GM12878 (cell line): ENCODE measurements around the gene JAKMIP1. TPM values are rescaled to one million over a fixed set of nuclear protein-coding genes. Genes with fewer than 3 reads are reported as not detected.

ENCODE experiments used
- ATAC-seq: fragments of 200-7000 bp; cut with Tn5 transposase; 3 replicates; pipeline ENCODE4 v1.9.1; 2020; ENCODE audit warnings: mild to moderate bottlenecking, moderate library complexity
- BruUV-seq: library from RNA; stranded (reverse); fragments of 400-500 nt; replicated peaks from 2 replicates; lab custom pipeline; 2021; lab: Mats Ljungman, UMichigan
- CTCF ChIA-PET: fragments of 300-600 bp; sonication (Branson Sonifier 250); formaldehyde crosslinking; extraction: SDS; loops from one replicate; lab custom pipeline; 2021; ENCODE audit warnings: inconsistent platforms; lab: Yijun Ruan, JAX
- POLR2A ChIA-PET: fragments of 350-600 bp; formaldehyde crosslinking; extraction: SDS; loops from one replicate; lab custom pipeline; 2021; ENCODE audit warnings: inconsistent platforms; lab: Charles Lee
- RAD21 ChIA-PET: fragments of 300-600 bp; sonication (Branson Sonifier 250); formaldehyde crosslinking; loops from one replicate; lab custom pipeline; 2023; ENCODE audit warnings: antibody characterized with exemption; ENCODE audit not compliant: unreplicated experiment; lab: Charles Lee
- SMC1A ChIA-PET: fragments of 300-600 bp; sonication (Branson Sonifier 250); formaldehyde crosslinking; loops from one replicate; lab custom pipeline; 2023; ENCODE audit not compliant: unreplicated experiment, uncharacterized antibody; lab: Charles Lee
- DNase-seq: peaks from one replicate; pipeline ENCODE4 v3.0.0-alpha.2; 2011; ENCODE audit warnings: low read depth, low spot score
- FAIRE-seq: peaks from 3 replicates; lab custom pipeline; 2011; peaks lifted over from hg19 to GRCh38; lab: Jason Lieb, UNC
- H2AFZ ChIP-seq: 2 replicates; pipeline ENCODE4 v1.6.0; 2011; ENCODE audit warnings: low read depth, low read length, control low read depth; ENCODE audit not compliant: control insufficient read depth
- H3K27ac ChIP-seq: 2 replicates; pipeline ENCODE4 v1.5.1; 2011; ENCODE audit warnings: control low read depth; ENCODE audit not compliant: control insufficient read depth, insufficient read depth
- H3K27me3 ChIP-seq, 2 experiments: replicated peaks in 1 of 2; 2 replicates each; pipeline versions ENCODE4 v1.6.0 to v1.6.1; 2011; ENCODE audit warnings: low read length in 1 of 2; ENCODE audit not compliant: control insufficient read depth in 2 of 2, insufficient read depth in 2 of 2
- H3K36me3 ChIP-seq, 2 experiments: 2 replicates each; pipeline ENCODE4 v1.5.1; 2011; ENCODE audit warnings: low read length in 1 of 2; ENCODE audit not compliant: control insufficient read depth in 2 of 2, insufficient read depth in 2 of 2
- H3K4me1 ChIP-seq: 2 replicates; pipeline ENCODE4 v1.6.1; 2011; ENCODE audit warnings: mild to moderate bottlenecking, low read length, moderate library complexity, mixed read lengths; ENCODE audit not compliant: control insufficient read depth, insufficient read depth
- H3K4me2 ChIP-seq: 2 replicates; pipeline ENCODE4 v1.6.0; 2011; ENCODE audit warnings: control low read depth; ENCODE audit not compliant: control insufficient read depth, insufficient read depth
- H3K4me3 ChIP-seq: fragments of 200-600 bp; sonication (generic); 2 replicates; pipeline ENCODE4 v1.5.1; 2016
- H3K79me2 ChIP-seq: 2 replicates; pipeline ENCODE4 v1.6.0; 2011; ENCODE audit warnings: low read length; ENCODE audit not compliant: control insufficient read depth, insufficient read depth
- H3K9ac ChIP-seq: 2 replicates; pipeline ENCODE4 v1.8.0; 2011; ENCODE audit warnings: low read length, control low read depth, mixed read lengths; ENCODE audit not compliant: control insufficient read depth, insufficient read depth
- H3K9me3 ChIP-seq: replicated peaks from 3 replicates; pipeline ENCODE4 v1.5.1; 2011; ENCODE audit warnings: mild to moderate bottlenecking, low read length; ENCODE audit not compliant: control insufficient read depth, insufficient read depth
- H4K20me1 ChIP-seq: 2 replicates; pipeline ENCODE4 v1.6.0; 2011; ENCODE audit not compliant: control insufficient read depth, insufficient read depth
- EGR1 ChIP-seq, 2 experiments: IDR thresholded peaks; 1 replicate in 1 of 2; 2 replicates in 1 of 2; pipeline ENCODE4 v1.6.1; 2011 to 2012; ENCODE audit warnings: low read depth in 2 of 2, low read length in 2 of 2, borderline replicate concordance in 1 of 2, mild to moderate bottlenecking in 1 of 2, moderate library complexity in 1 of 2
- EP300 ChIP-seq, 2 experiments: fragments of 150-350 bp in 1 of 2; IDR thresholded peaks; 2 replicates each; pipeline ENCODE4 v1.6.1; 2011 to 2012; ENCODE audit warnings: low read depth in 2 of 2, low read length in 2 of 2, borderline replicate concordance in 1 of 2, improper control_type of control experiment in 1 of 2, inconsistent platforms in 1 of 2; ENCODE audit not compliant: control insufficient read depth in 1 of 2
- ETV6 ChIP-seq, 2 experiments: fragments of 450-650 bp in 1 of 2; IDR thresholded peaks in 1 of 2; conservative IDR thresholded peaks in 1 of 2; 2 replicates each; pipeline ENCODE4 v1.6.1; 2014; ENCODE audit warnings: antibody characterized with exemption in 1 of 2, borderline replicate concordance in 1 of 2, low read depth in 1 of 2, mild to moderate bottlenecking in 1 of 2, moderate library complexity in 1 of 2
- EZH2 ChIP-seq: IDR thresholded peaks from 2 replicates; pipeline ENCODE4 v1.6.1; 2012; ENCODE audit warnings: low read depth, mild to moderate bottlenecking, control low read depth, inconsistent platforms, low read length, borderline replicate concordance; ENCODE audit not compliant: control insufficient read depth
- IRF4 ChIP-seq: IDR thresholded peaks from 2 replicates; pipeline ENCODE4 v1.6.1; 2011; ENCODE audit warnings: low read depth, low read length
- NFXL1 ChIP-seq: fragments of 450-650 bp; IDR thresholded peaks from 2 replicates; pipeline ENCODE4 v1.6.1; 2017; ENCODE audit warnings: antibody characterized with exemption, mild to moderate bottlenecking, borderline replicate concordance
- RELA ChIP-seq: fragments of 450-650 bp; IDR thresholded peaks from 2 replicates; pipeline ENCODE4 v1.8.0; 2014; ENCODE audit warnings: borderline replicate concordance; ENCODE audit not compliant: partially characterized antibody
- ZNF274 ChIP-seq: IDR thresholded peaks from one replicate; pipeline ENCODE4 v1.8.0; 2011; ENCODE audit not compliant: insufficient read length, insufficient read depth
- ZSCAN29 ChIP-seq: fragments of 450-650 bp; IDR thresholded peaks from 2 replicates; pipeline ENCODE4 v1.6.1; 2017; ENCODE audit warnings: mild to moderate bottlenecking, moderate library complexity
- WGBS: methylation state at CpG from one replicate; pipeline ENCODE4 v1.1.6; 2016; ENCODE audit warnings: low lambda C conversion rate; ENCODE audit not compliant: insufficient replicate concordance, insufficient coverage; ENCODE audit errors: missing lambda C conversion rate; 5-methylcytosine and 5-hydroxymethylcytosine counted together
- in situ Hi-C: fragments of 300-500 bp; cut with MboI; formaldehyde crosslinking; loops from 9 replicates; pipeline ENCODE4 v1.14.3; 2018; ENCODE audit warnings: mixed read lengths
- intact Hi-C: fragments of 100-400 bp; cut with micrococcal nuclease; formaldehyde crosslinking; loops from one replicate; pipeline ENCODE4 v1.14.2; 2022; ENCODE audit not compliant: unreplicated experiment
- polyA plus RNA-seq, 11 experiments: library from polyadenylated mRNA; depleted of rRNA in 4 of 11; unstranded in 6 of 11; stranded (reverse) in 5 of 11; fragments of >200 nt; fragmentation: Nextera tagmentation in 4 of 11; fragmentation: Illumina TruSeq in 1 of 11; extraction: Ambion mirVana in 4 of 11; extraction: Trizol in 1 of 11; gene quantifications; 1 replicate in 1 of 11; 2 replicates in 10 of 11; pipeline versions ENCODE4 v1.2.1 to v1.2.3, GENCODE V29; 2011 to 2016; ENCODE audit warnings: inconsistent platforms in 2 of 11, missing spikeins in 2 of 11, low read depth in 1 of 11
- total RNA-seq, 4 experiments: library from RNA; depleted of rRNA in 3 of 4; stranded (reverse); fragments of >200 nt in 3 of 4; fragmentation: Illumina TruSeq in 1 of 4; extraction: Trizol in 1 of 4; gene quantifications; 2 replicates each; pipeline versions ENCODE4 v1.2.1 to v1.2.3, GENCODE V29; 2013 to 2021
- TF ChIP-seq, protein P1 (sequence below): fragments of 450-650 bp; formaldehyde crosslinking; IDR thresholded peaks from 2 replicates; pipeline ENCODE4 v1.4.0; 2020; ENCODE audit warnings: mild to moderate bottlenecking, moderate library complexity
- TF ChIP-seq, protein P2 (sequence below): IDR thresholded peaks from 2 replicates; pipeline ENCODE4 v1.6.1; 2011; ENCODE audit warnings: mild to moderate bottlenecking, low read depth, low read length, moderate library complexity; ENCODE audit not compliant: insufficient replicate concordance
- TF ChIP-seq, protein P3 (sequence below): fragments of 450-650 bp; conservative IDR thresholded peaks from 2 replicates; pipeline ENCODE4 v1.6.1; 2017; ENCODE audit warnings: mild to moderate bottlenecking, moderate library complexity
- TF ChIP-seq, protein P4 (sequence below): IDR thresholded peaks from 2 replicates; pipeline ENCODE4 v1.6.1; 2011; ENCODE audit warnings: borderline replicate concordance, low read depth, mild to moderate bottlenecking, moderate library complexity, low read length; ENCODE audit not compliant: insufficient read depth, poor library complexity, severe bottlenecking

The JAKMIP1 gene
- total and polyA plus RNA-seq, 10 of the 15 experiments (the other 5 are each of a cell fraction or from before 2014, with no cell fraction given): 0.52 to 16.7 (median 12.3) TPM

DNA sequence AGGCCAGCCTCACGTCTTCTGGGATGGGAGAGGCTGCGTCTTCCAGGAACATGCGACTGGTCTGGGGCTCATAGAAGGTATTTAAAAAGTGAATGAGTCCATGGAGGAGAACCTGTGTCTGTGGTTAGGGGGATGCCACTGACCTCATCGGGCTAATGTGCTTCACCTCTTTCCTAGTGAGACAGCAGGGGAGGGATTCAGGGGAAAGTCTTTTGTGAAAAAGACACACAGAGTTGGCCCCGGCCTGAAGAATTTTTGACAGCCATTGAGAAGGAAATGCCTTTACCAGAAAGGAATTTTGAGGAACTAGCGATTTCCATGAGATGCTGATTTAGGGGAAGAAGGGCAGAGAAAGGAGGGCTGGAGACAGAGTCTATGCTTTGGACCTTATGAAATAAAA, 171.1 kb downstream of the JAKMIP1 start (continued):
- TF ChIP-seq, protein P1, sequence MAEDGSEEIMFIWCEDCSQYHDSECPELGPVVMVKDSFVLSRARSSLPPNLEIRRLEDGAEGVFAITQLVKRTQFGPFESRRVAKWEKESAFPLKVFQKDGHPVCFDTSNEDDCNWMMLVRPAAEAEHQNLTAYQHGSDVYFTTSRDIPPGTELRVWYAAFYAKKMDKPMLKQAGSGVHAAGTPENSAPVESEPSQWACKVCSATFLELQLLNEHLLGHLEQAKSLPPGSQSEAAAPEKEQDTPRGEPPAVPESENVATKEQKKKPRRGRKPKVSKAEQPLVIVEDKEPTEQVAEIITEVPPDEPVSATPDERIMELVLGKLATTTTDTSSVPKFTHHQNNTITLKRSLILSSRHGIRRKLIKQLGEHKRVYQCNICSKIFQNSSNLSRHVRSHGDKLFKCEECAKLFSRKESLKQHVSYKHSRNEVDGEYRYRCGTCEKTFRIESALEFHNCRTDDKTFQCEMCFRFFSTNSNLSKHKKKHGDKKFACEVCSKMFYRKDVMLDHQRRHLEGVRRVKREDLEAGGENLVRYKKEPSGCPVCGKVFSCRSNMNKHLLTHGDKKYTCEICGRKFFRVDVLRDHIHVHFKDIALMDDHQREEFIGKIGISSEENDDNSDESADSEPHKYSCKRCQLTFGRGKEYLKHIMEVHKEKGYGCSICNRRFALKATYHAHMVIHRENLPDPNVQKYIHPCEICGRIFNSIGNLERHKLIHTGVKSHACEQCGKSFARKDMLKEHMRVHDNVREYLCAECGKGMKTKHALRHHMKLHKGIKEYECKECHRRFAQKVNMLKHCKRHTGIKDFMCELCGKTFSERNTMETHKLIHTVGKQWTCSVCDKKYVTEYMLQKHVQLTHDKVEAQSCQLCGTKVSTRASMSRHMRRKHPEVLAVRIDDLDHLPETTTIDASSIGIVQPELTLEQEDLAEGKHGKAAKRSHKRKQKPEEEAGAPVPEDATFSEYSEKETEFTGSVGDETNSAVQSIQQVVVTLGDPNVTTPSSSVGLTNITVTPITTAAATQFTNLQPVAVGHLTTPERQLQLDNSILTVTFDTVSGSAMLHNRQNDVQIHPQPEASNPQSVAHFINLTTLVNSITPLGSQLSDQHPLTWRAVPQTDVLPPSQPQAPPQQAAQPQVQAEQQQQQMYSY (CRISPR knock-in tag): no peak
- TF ChIP-seq NFXL1: no peak

DNA sequence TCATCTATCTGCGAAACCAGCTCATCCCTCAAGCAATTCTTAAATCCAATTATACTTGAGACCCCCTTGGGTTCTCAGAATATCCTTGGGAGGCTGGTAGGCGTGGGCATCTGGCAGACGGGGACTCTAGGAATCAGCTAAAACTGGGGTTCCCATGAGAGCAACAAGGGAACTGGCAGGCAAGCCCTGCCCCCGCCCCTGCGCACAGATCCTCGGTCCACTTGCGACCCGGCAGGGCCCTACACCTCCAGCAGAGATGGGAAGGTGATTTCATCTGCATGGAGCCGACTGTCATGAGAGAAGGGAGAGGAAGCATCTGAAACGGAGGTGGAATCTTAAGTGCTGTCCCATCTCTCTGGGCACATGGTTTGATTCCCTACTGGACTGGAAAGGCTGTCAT, 172.2 kb downstream of the JAKMIP1 start:
- Histone ChIP-seq H3K36me3 (no peaks in the 10 kb centered on the region), H3K27me3 (no peaks in the 10 kb centered on the region; a peak in 2 of 4 replicates), H4K20me1 (no peaks in the 10 kb centered on the region), H3K9me3 (no peaks in the 10 kb centered on the region), H3K4me3 (no peak overlapping the region), H3K9ac (no peak overlapping the region), H3K79me2 (no peaks in the 10 kb centered on the region), H2AFZ (no peak overlapping the region), H3K4me2 (no peak overlapping the region), H3K4me1 (no peaks in the 10 kb centered on the region), H3K27ac (no peak overlapping the region)
- no peak for ATAC-seq
- no peak for FAIRE-seq
- ChIA-PET SMC1A (no interaction called here), POLR2A (no interaction called here), RAD21 (no interaction called here), CTCF (no interaction called here)
- no TSS peak for BruUV-seq
- in situ Hi-C loops: no loop called here
- no peak for DNase-seq
- WGBS: 31% methylated on average over 10 of the region's 10 CpGs
- intact Hi-C loops: no loop called here
- TF ChIP-seq, protein P2, sequence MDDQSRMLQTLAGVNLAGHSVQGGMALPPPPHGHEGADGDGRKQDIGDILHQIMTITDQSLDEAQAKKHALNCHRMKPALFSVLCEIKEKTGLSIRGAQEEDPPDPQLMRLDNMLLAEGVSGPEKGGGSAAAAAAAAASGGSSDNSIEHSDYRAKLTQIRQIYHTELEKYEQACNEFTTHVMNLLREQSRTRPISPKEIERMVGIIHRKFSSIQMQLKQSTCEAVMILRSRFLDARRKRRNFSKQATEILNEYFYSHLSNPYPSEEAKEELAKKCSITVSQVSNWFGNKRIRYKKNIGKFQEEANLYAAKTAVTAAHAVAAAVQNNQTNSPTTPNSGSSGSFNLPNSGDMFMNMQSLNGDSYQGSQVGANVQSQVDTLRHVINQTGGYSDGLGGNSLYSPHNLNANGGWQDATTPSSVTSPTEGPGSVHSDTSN: no peak
- no peak for TF ChIP-seq IRF4
- no peak for TF ChIP-seq EZH2
- no peak for TF ChIP-seq ETV6 (conservative IDR thresholded peaks at IDR 0.05 in 1 of 2, IDR thresholded peaks at IDR 0.05 in 1 of 2; ENCODE audit: borderline replicate concordance in 1 of 2, low read depth in 1 of 2)
- no peak for TF ChIP-seq ZSCAN29
- no peak for TF ChIP-seq RELA
- TF ChIP-seq, protein P3, sequence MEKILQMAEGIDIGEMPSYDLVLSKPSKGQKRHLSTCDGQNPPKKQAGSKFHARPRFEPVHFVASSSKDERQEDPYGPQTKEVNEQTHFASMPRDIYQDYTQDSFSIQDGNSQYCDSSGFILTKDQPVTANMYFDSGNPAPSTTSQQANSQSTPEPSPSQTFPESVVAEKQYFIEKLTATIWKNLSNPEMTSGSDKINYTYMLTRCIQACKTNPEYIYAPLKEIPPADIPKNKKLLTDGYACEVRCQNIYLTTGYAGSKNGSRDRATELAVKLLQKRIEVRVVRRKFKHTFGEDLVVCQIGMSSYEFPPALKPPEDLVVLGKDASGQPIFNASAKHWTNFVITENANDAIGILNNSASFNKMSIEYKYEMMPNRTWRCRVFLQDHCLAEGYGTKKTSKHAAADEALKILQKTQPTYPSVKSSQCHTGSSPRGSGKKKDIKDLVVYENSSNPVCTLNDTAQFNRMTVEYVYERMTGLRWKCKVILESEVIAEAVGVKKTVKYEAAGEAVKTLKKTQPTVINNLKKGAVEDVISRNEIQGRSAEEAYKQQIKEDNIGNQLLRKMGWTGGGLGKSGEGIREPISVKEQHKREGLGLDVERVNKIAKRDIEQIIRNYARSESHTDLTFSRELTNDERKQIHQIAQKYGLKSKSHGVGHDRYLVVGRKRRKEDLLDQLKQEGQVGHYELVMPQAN: no peak
- TF ChIP-seq ZNF274: no peak
- TF ChIP-seq, protein P4, sequence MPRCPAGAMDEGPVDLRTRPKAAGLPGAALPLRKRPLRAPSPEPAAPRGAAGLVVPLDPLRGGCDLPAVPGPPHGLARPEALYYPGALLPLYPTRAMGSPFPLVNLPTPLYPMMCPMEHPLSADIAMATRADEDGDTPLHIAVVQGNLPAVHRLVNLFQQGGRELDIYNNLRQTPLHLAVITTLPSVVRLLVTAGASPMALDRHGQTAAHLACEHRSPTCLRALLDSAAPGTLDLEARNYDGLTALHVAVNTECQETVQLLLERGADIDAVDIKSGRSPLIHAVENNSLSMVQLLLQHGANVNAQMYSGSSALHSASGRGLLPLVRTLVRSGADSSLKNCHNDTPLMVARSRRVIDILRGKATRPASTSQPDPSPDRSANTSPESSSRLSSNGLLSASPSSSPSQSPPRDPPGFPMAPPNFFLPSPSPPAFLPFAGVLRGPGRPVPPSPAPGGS: no peak
- no peak for TF ChIP-seq EP300 (IDR thresholded peaks at IDR 0.05; ENCODE audit: borderline replicate concordance in 1 of 2, control insufficient read depth in 1 of 2, low read depth in 2 of 2, low read length in 2 of 2)
- TF ChIP-seq EGR1 (IDR thresholded peaks at IDR 0.05; ENCODE audit: borderline replicate concordance in 1 of 2, low read depth in 2 of 2, low read length in 2 of 2): no peak
